HepG2 (cell line): ENCODE data around the gene SLC22A23. TPM values are rescaled to one million over a fixed set of nuclear protein-coding genes. Genes with fewer than 3 reads are reported as not detected.

Experiments
- ELF4 ChIP-seq: sonication (generic); formaldehyde crosslinking; IDR thresholded peaks from 2 replicates; pipeline ENCODE4 v1.5.0; 2020; ENCODE audit warnings: missing genetic modification reagents, mild to moderate bottlenecking, moderate library complexity, borderline replicate concordance
- FOXA1 ChIP-seq, 2 experiments: fragments of 450-650 bp in 1 of 2; sonication (generic) in 1 of 2; formaldehyde crosslinking in 1 of 2; IDR thresholded peaks; 2 replicates each; pipeline versions ENCODE4 v1.4.0 to v1.6.1; 2016 to 2020; ENCODE audit warnings: missing genetic modification reagents in 1 of 2
- GMEB1 ChIP-seq: sonication (generic); formaldehyde crosslinking; IDR thresholded peaks from 2 replicates; pipeline ENCODE4 v1.5.1; 2020; ENCODE audit warnings: missing genetic modification reagents, mild to moderate bottlenecking, borderline replicate concordance
- HMG20A ChIP-seq: IDR thresholded peaks from 2 replicates; pipeline ENCODE4 v1.6.1; 2016; ENCODE audit warnings: borderline replicate concordance
- NCOA5 ChIP-seq: sonication (generic); formaldehyde crosslinking; IDR thresholded peaks from 2 replicates; pipeline ENCODE4 v1.4.0; 2020; ENCODE audit warnings: missing genetic modification reagents
- NR2F6 ChIP-seq, 2 experiments: IDR thresholded peaks; 2 replicates each; pipeline ENCODE4 v1.6.1; 2016; ENCODE audit warnings: antibody characterized with exemption in 1 of 2, mild to moderate bottlenecking in 1 of 2
- NR3C1 ChIP-seq: sonication (generic); formaldehyde crosslinking; IDR thresholded peaks from 2 replicates; pipeline ENCODE4 v1.4.0; 2020; ENCODE audit warnings: missing genetic modification reagents
- SNAPC2 ChIP-seq: sonication (generic); formaldehyde crosslinking; IDR thresholded peaks from 2 replicates; pipeline ENCODE4 v1.8.1; 2022; ENCODE audit warnings: mild to moderate bottlenecking, missing genetic modification reagents
- UBTF ChIP-seq: sonication (generic); formaldehyde crosslinking; IDR thresholded peaks from 2 replicates; pipeline ENCODE4 v1.4.0; 2020; ENCODE audit warnings: mild to moderate bottlenecking, missing genetic modification reagents
- ZMYM3 ChIP-seq: sonication (generic); formaldehyde crosslinking; IDR thresholded peaks from 2 replicates; pipeline ENCODE4 v1.5.1; 2020; ENCODE audit warnings: mild to moderate bottlenecking, missing genetic modification reagents
- ZNF333 ChIP-seq: sonication (generic); formaldehyde crosslinking; IDR thresholded peaks from 2 replicates; pipeline ENCODE4 v1.4.0; 2020; ENCODE audit warnings: mild to moderate bottlenecking, missing genetic modification reagents, borderline replicate concordance
- ZNF33B ChIP-seq: sonication (generic); formaldehyde crosslinking; IDR thresholded peaks from 2 replicates; pipeline ENCODE4 v1.5.1; 2020; ENCODE audit warnings: mild to moderate bottlenecking, missing genetic modification reagents
- ZNF441 ChIP-seq: sonication (generic); formaldehyde crosslinking; IDR thresholded peaks from 2 replicates; pipeline ENCODE4 v1.7.0; 2021; ENCODE audit warnings: missing genetic modification reagents, borderline replicate concordance
- ZNF556 ChIP-seq: sonication (generic); formaldehyde crosslinking; IDR thresholded peaks from 2 replicates; pipeline ENCODE4 v1.4.0; 2020; ENCODE audit warnings: mild to moderate bottlenecking, missing genetic modification reagents, borderline replicate concordance
- ZNF569 ChIP-seq: sonication (generic); formaldehyde crosslinking; IDR thresholded peaks from 2 replicates; pipeline ENCODE4 v1.5.0; 2020; ENCODE audit warnings: mild to moderate bottlenecking, missing genetic modification reagents, moderate library complexity, borderline replicate concordance
- ZNF879 ChIP-seq: sonication (generic); formaldehyde crosslinking; IDR thresholded peaks from 2 replicates; pipeline ENCODE4 v1.8.1; 2023; ENCODE audit warnings: missing genetic modification reagents
- polyA plus RNA-seq, 8 experiments: library from polyadenylated mRNA; depleted of rRNA in 3 of 8; stranded (reverse) in 7 of 8; unstranded in 1 of 8; fragments of >200 nt; fragmentation: Illumina TruSeq in 4 of 8; extraction: Trizol in 4 of 8; gene quantifications; 2 replicates each; pipeline versions ENCODE4 v1.2.1 to v1.2.3, GENCODE V29; 2011 to 2016; ENCODE audit warnings: low read depth in 4 of 8, missing spikeins in 1 of 8, mixed read lengths in 1 of 8; ENCODE audit not compliant: insufficient read depth in 1 of 8
- total RNA-seq, 5 experiments: library from RNA; depleted of rRNA; stranded (reverse); fragments of >200 nt; fragmentation: Illumina TruSeq; extraction: Trizol; gene quantifications; 2 replicates each; pipeline ENCODE4 v1.2.3, GENCODE V29; 2016; ENCODE audit warnings: low read depth in 1 of 5
- TF ChIP-seq, protein P1 (sequence below), 2 experiments: sonication (generic) in 1 of 2; formaldehyde crosslinking in 1 of 2; IDR thresholded peaks; 2 replicates each; pipeline versions ENCODE4 v1.5.1 to v1.6.1; 2011 to 2020; ENCODE audit warnings: borderline replicate concordance in 1 of 2, low read depth in 1 of 2, low read length in 1 of 2, mild to moderate bottlenecking in 1 of 2, missing genetic modification reagents in 1 of 2, moderate library complexity in 1 of 2
- TF ChIP-seq, protein P2 (sequence below): sonication (generic); formaldehyde crosslinking; IDR thresholded peaks from 2 replicates; pipeline ENCODE4 v1.9.0; 2021; ENCODE audit warnings: missing genetic modification reagents, borderline replicate concordance

The SLC22A23 gene
- total and polyA plus RNA-seq, 2 of the 13 experiments (the other 11 are each of a cell fraction or from before 2014, with no cell fraction given), result 11.8 to 17.5 TPM

DNA sequence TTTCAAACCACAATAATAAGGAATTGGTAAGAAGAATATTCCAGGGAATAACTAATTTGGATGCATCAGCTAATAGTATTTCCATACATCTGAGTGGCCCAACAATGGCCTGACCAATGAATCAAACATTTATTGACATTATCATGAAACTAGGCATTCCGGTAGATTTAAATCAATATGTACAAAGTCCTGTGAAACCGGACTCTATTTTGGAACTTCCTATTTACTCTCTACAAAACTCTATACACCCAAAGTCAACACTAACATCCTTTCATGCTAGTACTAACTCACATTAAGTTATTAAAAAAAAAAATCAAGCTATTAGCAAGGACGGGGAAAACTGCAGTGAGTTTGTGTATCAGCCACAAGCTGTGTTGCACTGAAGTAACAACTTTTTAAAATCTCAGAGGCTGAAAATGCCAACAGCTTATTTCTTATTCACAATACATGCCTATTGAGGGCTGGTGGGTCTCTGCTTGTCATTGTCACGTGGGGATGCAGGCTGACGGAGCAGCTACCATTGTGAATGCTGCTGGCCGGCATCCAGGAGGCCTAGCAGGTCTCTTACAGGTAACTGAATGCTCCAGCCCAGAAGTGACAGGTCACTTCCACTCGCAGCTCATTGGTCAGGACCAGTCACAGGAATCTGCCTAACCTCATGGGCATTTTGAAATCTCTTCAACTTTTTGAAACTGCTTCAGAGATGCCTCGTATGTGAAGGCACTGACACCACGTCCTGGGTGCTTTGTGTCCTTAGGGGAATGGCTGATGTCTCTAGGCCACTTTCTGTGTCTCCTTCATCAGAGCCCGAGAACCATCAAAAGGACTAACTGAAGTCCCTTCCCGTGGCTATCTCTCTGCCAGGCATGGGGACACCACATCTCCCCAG, 76.3 kb downstream of the SLC22A23 start (continued):
- TF ChIP-seq, protein P1, sequence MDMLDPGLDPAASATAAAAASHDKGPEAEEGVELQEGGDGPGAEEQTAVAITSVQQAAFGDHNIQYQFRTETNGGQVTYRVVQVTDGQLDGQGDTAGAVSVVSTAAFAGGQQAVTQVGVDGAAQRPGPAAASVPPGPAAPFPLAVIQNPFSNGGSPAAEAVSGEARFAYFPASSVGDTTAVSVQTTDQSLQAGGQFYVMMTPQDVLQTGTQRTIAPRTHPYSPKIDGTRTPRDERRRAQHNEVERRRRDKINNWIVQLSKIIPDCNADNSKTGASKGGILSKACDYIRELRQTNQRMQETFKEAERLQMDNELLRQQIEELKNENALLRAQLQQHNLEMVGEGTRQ (IDR thresholded peaks at IDR 0.05; ENCODE audit: low read depth, low read length), result peak; percentile 86
- TF ChIP-seq, protein P1 (CRISPR knock-in tag; IDR thresholded peaks at IDR 0.05; ENCODE audit: borderline replicate concordance), result peak; percentile 94; the same call in 1 of the 2 replicates
- TF ChIP-seq HMG20A (CRISPR knock-in tag), result peak; percentile 87; the same call in 1 of the 2 replicates
- TF ChIP-seq ZNF33B (CRISPR knock-in tag), result no peak
- TF ChIP-seq ZNF569 (CRISPR knock-in tag), result no peak
- no peak for TF ChIP-seq NCOA5 (CRISPR knock-in tag)
- TF ChIP-seq, protein P2, sequence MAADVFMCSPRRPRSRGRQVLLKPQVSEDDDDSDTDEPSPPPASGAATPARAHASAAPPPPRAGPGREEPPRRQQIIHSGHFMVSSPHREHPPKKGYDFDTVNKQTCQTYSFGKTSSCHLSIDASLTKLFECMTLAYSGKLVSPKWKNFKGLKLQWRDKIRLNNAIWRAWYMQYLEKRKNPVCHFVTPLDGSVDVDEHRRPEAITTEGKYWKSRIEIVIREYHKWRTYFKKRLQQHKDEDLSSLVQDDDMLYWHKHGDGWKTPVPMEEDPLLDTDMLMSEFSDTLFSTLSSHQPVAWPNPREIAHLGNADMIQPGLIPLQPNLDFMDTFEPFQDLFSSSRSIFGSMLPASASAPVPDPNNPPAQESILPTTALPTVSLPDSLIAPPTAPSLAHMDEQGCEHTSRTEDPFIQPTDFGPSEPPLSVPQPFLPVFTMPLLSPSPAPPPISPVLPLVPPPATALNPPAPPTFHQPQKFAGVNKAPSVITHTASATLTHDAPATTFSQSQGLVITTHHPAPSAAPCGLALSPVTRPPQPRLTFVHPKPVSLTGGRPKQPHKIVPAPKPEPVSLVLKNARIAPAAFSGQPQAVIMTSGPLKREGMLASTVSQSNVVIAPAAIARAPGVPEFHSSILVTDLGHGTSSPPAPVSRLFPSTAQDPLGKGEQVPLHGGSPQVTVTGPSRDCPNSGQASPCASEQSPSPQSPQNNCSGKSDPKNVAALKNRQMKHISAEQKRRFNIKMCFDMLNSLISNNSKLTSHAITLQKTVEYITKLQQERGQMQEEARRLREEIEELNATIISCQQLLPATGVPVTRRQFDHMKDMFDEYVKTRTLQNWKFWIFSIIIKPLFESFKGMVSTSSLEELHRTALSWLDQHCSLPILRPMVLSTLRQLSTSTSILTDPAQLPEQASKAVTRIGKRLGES (CRISPR knock-in tag), result no peak
- TF ChIP-seq NR2F6 (IDR thresholded peaks at IDR 0.05), result peak; percentile 78
- peak; percentile 75 for TF ChIP-seq NR2F6 (CRISPR knock-in tag; IDR thresholded peaks at IDR 0.05)
- peak; percentile 99 for TF ChIP-seq FOXA1 (IDR thresholded peaks at IDR 0.05)
- TF ChIP-seq FOXA1 (CRISPR knock-in tag; IDR thresholded peaks at IDR 0.05), result peak; percentile 94
- no peak for TF ChIP-seq GMEB1
- TF ChIP-seq ZNF333 (CRISPR knock-in tag), result no peak
- 0 out of 2 replicates have a peak, but pooled peaks have one; percentile 77 for TF ChIP-seq SNAPC2 (CRISPR knock-in tag)
- TF ChIP-seq ZNF441 (CRISPR knock-in tag), result no peak
- TF ChIP-seq ELF4 (CRISPR knock-in tag), result no peak; the same call in 1 of the 2 replicates
- 0 out of 2 replicates have a peak, but pooled peaks have one; percentile 45 for TF ChIP-seq ZMYM3 (CRISPR knock-in tag)
- no peak for TF ChIP-seq NR3C1
- no peak for TF ChIP-seq ZNF556 (CRISPR knock-in tag)
- no peak for TF ChIP-seq UBTF (CRISPR knock-in tag)
- TF ChIP-seq ZNF879 (CRISPR knock-in tag), result no peak
